Mesenchymal stem cell (in vitro differentiated cells and primary cell): ENCODE results near the gene CXCR1.

Experiments
- DNase-seq: peaks from one replicate; pipeline ENCODE4 v3.0.0-alpha.2; 2013
- H2AFZ ChIP-seq: one replicate; pipeline ENCODE4 v1.6.1; 2013; ENCODE audit warnings: low read depth, mild to moderate bottlenecking, control low read depth, inconsistent platforms, low read length, moderate library complexity
- H2AK5ac ChIP-seq: 2 replicates; pipeline ENCODE4 v1.6.1; 2013; ENCODE audit warnings: low read length, moderate library complexity, mild to moderate bottlenecking, inconsistent platforms; ENCODE audit not compliant: severe bottlenecking
- H2BK120ac ChIP-seq: one replicate; pipeline ENCODE4 v1.6.1; 2013; ENCODE audit warnings: low read depth, mild to moderate bottlenecking, inconsistent platforms, low read length, moderate library complexity
- H2BK12ac ChIP-seq, 2 experiments: one replicate each; pipeline ENCODE4 v1.6.1; 2013; ENCODE audit warnings: inconsistent platforms in 2 of 2, low read length in 2 of 2, mild to moderate bottlenecking in 2 of 2, moderate library complexity in 2 of 2, control low read depth in 1 of 2
- H2BK15ac ChIP-seq: one replicate; pipeline ENCODE4 v1.6.1; 2013; ENCODE audit warnings: mild to moderate bottlenecking, low read depth, inconsistent platforms; ENCODE audit not compliant: poor library complexity, severe bottlenecking
- H2BK5ac ChIP-seq: 2 replicates; pipeline ENCODE4 v1.6.1; 2013; ENCODE audit warnings: low read depth, mild to moderate bottlenecking, low read length, control low read depth, inconsistent platforms; ENCODE audit not compliant: poor library complexity, severe bottlenecking
- H3K14ac ChIP-seq, 2 experiments: one replicate each; pipeline ENCODE4 v1.6.1; 2013; ENCODE audit warnings: inconsistent platforms in 2 of 2, low read length in 2 of 2, control low read depth in 1 of 2, mild to moderate bottlenecking in 1 of 2, moderate library complexity in 1 of 2
- H3K18ac ChIP-seq, 2 experiments: one replicate each; pipeline ENCODE4 v1.6.1; 2013; ENCODE audit warnings: inconsistent platforms in 2 of 2, low read length in 2 of 2, control low read depth in 1 of 2, low read depth in 1 of 2, mild to moderate bottlenecking in 1 of 2
- H3K23ac ChIP-seq, 2 experiments: one replicate each; pipeline ENCODE4 v1.6.1; 2013; ENCODE audit warnings: inconsistent platforms in 2 of 2, low read length in 2 of 2, mild to moderate bottlenecking in 2 of 2, moderate library complexity in 2 of 2, control low read depth in 1 of 2
- H3K27ac ChIP-seq: 2 replicates; pipeline ENCODE4 v1.5.1; 2013; ENCODE audit warnings: mild to moderate bottlenecking, moderate library complexity, low read length, control low read depth, inconsistent platforms; ENCODE audit not compliant: poor library complexity, severe bottlenecking
- H3K27me3 ChIP-seq, 2 experiments: 2 replicates each; pipeline versions ENCODE4 v1.6.1 to v1.7.0; 2013; ENCODE audit warnings: low read length in 2 of 2, mild to moderate bottlenecking in 2 of 2, moderate library complexity in 2 of 2, control low read depth in 1 of 2, inconsistent platforms in 1 of 2; ENCODE audit not compliant: control insufficient read depth in 1 of 2, insufficient read depth in 1 of 2
- H3K36me3 ChIP-seq, 2 experiments: 2 replicates each; pipeline versions ENCODE4 v1.6.1 to v1.7.0; 2013; ENCODE audit warnings: low read length in 2 of 2, control low read depth in 1 of 2, inconsistent platforms in 1 of 2, low read depth in 1 of 2, mild to moderate bottlenecking in 1 of 2; ENCODE audit not compliant: insufficient read depth in 2 of 2, control insufficient read depth in 1 of 2
- H3K4ac ChIP-seq, 2 experiments: one replicate each; pipeline ENCODE4 v1.6.1; 2013; ENCODE audit warnings: inconsistent platforms in 2 of 2, low read length in 2 of 2, mild to moderate bottlenecking in 2 of 2, moderate library complexity in 2 of 2, control low read depth in 1 of 2, low read depth in 1 of 2
- H3K4me1 ChIP-seq: 2 replicates; pipeline ENCODE4 v1.6.1; 2013; ENCODE audit warnings: low read depth, low read length, control low read depth; ENCODE audit not compliant: control insufficient read depth, insufficient read depth
- H3K4me2 ChIP-seq: 2 replicates; pipeline ENCODE4 v1.6.1; 2013; ENCODE audit warnings: low read length, mild to moderate bottlenecking, inconsistent platforms; ENCODE audit not compliant: poor library complexity, severe bottlenecking
- H3K4me3 ChIP-seq, 2 experiments: 2 replicates each; pipeline versions ENCODE4 v1.5.1 to v1.7.0; 2013; ENCODE audit warnings: low read length in 2 of 2, mild to moderate bottlenecking in 2 of 2, control low read depth in 1 of 2, low read depth in 1 of 2; ENCODE audit not compliant: insufficient read depth in 1 of 2
- H3K79me1 ChIP-seq: replicated peaks from 2 replicates; pipeline ENCODE4 v1.6.1; 2013; ENCODE audit warnings: mild to moderate bottlenecking, control low read depth, low read length, inconsistent platforms; ENCODE audit not compliant: poor library complexity, severe bottlenecking
- H3K9ac ChIP-seq: 2 replicates; pipeline ENCODE4 v1.7.0; 2013; ENCODE audit warnings: mild to moderate bottlenecking, low read length, moderate library complexity
- H3K9me3 ChIP-seq: 2 replicates; pipeline ENCODE4 v1.7.0; 2013; ENCODE audit warnings: mild to moderate bottlenecking, low read length; ENCODE audit not compliant: control insufficient read depth
- H4K8ac ChIP-seq: one replicate; pipeline ENCODE4 v1.6.1; 2013; ENCODE audit warnings: inconsistent platforms, mild to moderate bottlenecking, low read length, moderate library complexity
- H4K91ac ChIP-seq: one replicate; pipeline ENCODE4 v1.6.1; 2013; ENCODE audit warnings: mild to moderate bottlenecking, low read length, inconsistent platforms
- WGBS: methylation state at CpG from one replicate; pipeline ENCODE4 v1.1.7; 2013; ENCODE audit warnings: mixed read lengths; 5-methylcytosine and 5-hydroxymethylcytosine counted together

The CXCR1 gene

GRCh38 chr2:218152777-218153176 lies 14.0 kb downstream of the CXCR1 start:
- H3K4me1 ChIP-seq: no peaks in the 10 kb centered on the region
- H3K9ac ChIP-seq: no peak overlapping the region
- no peak overlapping the region for H3K18ac ChIP-seq
- no peak overlapping the region for H2BK15ac ChIP-seq
- H2AFZ ChIP-seq: no peak overlapping the region
- no peak overlapping the region for H2BK120ac ChIP-seq
- H2BK12ac ChIP-seq: no peak overlapping the region
- H3K36me3 ChIP-seq: no peaks in the 10 kb centered on the region
- H4K8ac ChIP-seq: no peak overlapping the region
- H3K4me3 ChIP-seq: no peak overlapping the region
- H3K79me1 ChIP-seq: no peaks in the 10 kb centered on the region
- H2AK5ac ChIP-seq: no peak overlapping the region
- H3K27ac ChIP-seq: no peak overlapping the region
- H3K4me2 ChIP-seq: no peak overlapping the region
- no peak overlapping the region for H3K4ac ChIP-seq
- H2BK5ac ChIP-seq: no peak overlapping the region
- H3K27me3 ChIP-seq: peaks cover 38 to 68% of the 10 kb centered on the region in 2 experiments
- no peak overlapping the region for H4K91ac ChIP-seq
- no peak overlapping the region for H3K23ac ChIP-seq
- 74% methylated on average over 1 of the region's 1 CpG for WGBS
- no peaks in the 10 kb centered on the region for H3K9me3 ChIP-seq
- H3K14ac ChIP-seq: no peak overlapping the region
- no peak for DNase-seq

DNA sequence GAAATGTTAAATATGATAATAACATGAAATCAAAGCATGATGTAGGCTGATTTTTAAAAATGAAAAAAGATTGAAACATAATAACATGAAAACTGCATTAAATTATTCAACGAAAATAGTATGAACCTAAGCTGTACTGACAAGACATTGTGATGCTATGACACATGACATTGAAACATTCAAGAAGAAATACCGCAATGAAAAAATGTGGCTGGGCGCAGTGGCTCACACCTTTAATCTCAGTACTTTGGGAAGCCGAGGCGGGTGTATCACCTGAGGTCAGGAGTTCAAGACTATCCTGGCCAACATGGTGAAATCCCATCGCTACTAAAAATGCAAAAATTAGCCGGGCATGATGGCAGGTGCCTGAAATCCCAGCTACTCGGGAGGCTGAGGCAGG lies 14.6 kb downstream of the CXCR1 start:
- Histone ChIP-seq H3K27me3 (peaks cover 38 to 68% of the 10 kb centered on the region in 2 experiments), H3K27ac (no peak overlapping the region), H2BK15ac (no peak overlapping the region), H4K8ac (no peak overlapping the region), H3K14ac (no peak overlapping the region), H2AFZ (no peak overlapping the region), H3K9ac (no peak overlapping the region), H3K4me2 (no peak overlapping the region), H3K18ac (no peak overlapping the region), H2AK5ac (no peak overlapping the region), H3K23ac (no peak overlapping the region), H2BK5ac (no peak overlapping the region), H3K9me3 (no peaks in the 10 kb centered on the region), H2BK12ac (no peak overlapping the region), H3K4me3 (no peak overlapping the region), H4K91ac (no peak overlapping the region), H3K4ac (no peak overlapping the region), H3K4me1 (no peaks in the 10 kb centered on the region), H3K36me3 (no peaks in the 10 kb centered on the region), H3K79me1 (no peaks in the 10 kb centered on the region), H2BK120ac (no peak overlapping the region)
- 91% methylated on average over 8 of the region's 8 CpGs for WGBS
- DNase-seq: no peak

- Histone ChIP-seq H3K4ac (no peak overlapping the region), H3K9me3 (no peaks in the 10 kb centered on the region), H3K4me1 (no peaks in the 10 kb centered on the region), H2BK15ac (no peak overlapping the region), H2BK120ac (no peak overlapping the region), H3K9ac (no peak overlapping the region), H3K23ac (no peak overlapping the region), H3K36me3 (no peaks in the 10 kb centered on the region), H4K91ac (no peak overlapping the region), H3K4me2 (no peak overlapping the region), H3K79me1 (no peaks in the 10 kb centered on the region), H2BK5ac (no peak overlapping the region), H4K8ac (no peak overlapping the region), H3K4me3 (no peak overlapping the region), H3K18ac (no peak overlapping the region), H3K27me3 (peaks cover 45 to 51% of the 10 kb centered on the region in 2 experiments), H2AFZ (no peak overlapping the region), H3K27ac (no peak overlapping the region), H2BK12ac (no peak overlapping the region), H3K14ac (no peak overlapping the region), H2AK5ac (no peak overlapping the region)
- 86% methylated on average over 5 of the region's 5 CpGs for WGBS
- no peak for DNase-seq
Observed at GRCh38 chr2:218149848-218150440, 16.8 kb downstream of the CXCR1 start.

- Histone ChIP-seq H2AK5ac (no peak overlapping the region), H2BK15ac (no peak overlapping the region), H3K14ac (no peak overlapping the region), H3K4me3 (no peak overlapping the region), H3K27me3 (peaks cover 39 to 43% of the 10 kb centered on the region in 2 experiments), H4K91ac (no peak overlapping the region), H2BK5ac (no peak overlapping the region), H3K27ac (no peak overlapping the region), H4K8ac (no peak overlapping the region), H3K18ac (no peak overlapping the region), H2BK120ac (no peak overlapping the region), H3K79me1 (no peaks in the 10 kb centered on the region), H3K4me1 (no peaks in the 10 kb centered on the region), H2AFZ (no peak overlapping the region), H3K23ac (no peak overlapping the region), H3K36me3 (no peaks in the 10 kb centered on the region), H3K4me2 (no peak overlapping the region), H2BK12ac (no peak overlapping the region), H3K9ac (no peak overlapping the region), H3K4ac (no peak overlapping the region), H3K9me3 (no peaks in the 10 kb centered on the region)
- no peak for DNase-seq
- WGBS: 38% methylated on average over 5 of the region's 5 CpGs
Observed at GRCh38 chr2:218149098-218149497, 17.7 kb downstream of the CXCR1 start.
